ENCODE measurements around the gene CLDN17.
A peak's percentile ranks its signal among the peaks of the same experiment; 100 is the strongest.

CLDN17 gene, protein sequence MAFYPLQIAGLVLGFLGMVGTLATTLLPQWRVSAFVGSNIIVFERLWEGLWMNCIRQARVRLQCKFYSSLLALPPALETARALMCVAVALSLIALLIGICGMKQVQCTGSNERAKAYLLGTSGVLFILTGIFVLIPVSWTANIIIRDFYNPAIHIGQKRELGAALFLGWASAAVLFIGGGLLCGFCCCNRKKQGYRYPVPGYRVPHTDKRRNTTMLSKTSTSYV

DNA sequence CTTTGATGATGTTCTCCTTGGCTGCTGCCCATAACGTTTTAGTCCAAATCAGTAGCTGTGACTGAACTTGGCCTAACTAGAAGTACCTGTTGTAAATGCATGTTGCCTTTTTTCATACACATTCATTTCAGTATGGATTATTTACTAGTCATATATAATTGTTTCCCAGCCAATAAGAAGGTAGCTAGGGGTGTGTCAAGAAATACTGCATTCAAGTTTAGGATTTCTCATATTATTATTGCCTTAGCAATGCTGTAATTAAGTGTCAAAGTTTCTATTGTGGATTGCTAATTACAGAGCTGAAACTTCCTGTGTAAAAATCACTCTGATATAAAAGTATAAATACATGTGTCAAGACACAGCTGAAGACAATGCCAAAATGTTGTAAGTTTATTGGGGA, at the start of gene CLDN17:
Gene CLDN17, minus strand, starts transcription at position 101 of the 400 bp plus-strand sequence. CDS start 188 bp downstream, outside the sequence.
- no peak for DNase-seq (ENCODE audit: low read depth)

DNA sequence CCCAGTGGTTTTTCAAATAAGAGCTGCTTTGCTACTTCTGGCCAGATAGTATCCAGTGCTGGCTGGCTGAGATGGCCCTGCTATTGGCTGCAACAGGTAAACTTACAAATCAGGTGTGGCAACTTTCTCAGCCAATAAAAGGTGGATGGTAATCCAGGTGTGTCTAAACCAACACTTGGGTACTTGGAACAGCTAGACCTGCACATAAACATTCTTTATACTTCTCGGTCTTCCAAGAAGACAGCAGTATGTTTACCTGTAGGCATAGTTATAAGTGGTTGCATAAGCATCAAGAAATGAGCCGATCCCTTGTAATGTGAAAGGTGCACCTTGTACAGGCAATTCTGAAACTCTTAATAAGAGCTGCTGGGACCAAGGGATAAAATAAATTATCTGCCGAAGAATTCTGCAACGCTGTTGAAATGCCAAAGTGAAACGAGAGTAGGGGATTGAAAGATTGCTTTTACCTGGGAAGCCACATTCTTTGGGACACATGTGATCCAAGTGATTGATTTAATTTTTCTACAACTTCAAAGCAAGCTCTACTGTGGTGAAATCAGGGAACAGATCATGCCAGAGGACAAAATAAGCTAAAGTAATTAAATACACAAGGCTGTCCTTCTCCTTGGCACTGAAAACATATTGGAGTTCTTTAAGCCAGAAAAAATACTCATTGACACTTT, 49.6 kb upstream of the CLDN17 start, which contains the start of gene CLDN8:
Gene CLDN8, minus strand, starts transcription at position 57 of the 683 bp plus-strand sequence. CDS start 172 bp downstream, outside the sequence.
- no peak for DNase-seq (ENCODE audit: low read depth)

DNA sequence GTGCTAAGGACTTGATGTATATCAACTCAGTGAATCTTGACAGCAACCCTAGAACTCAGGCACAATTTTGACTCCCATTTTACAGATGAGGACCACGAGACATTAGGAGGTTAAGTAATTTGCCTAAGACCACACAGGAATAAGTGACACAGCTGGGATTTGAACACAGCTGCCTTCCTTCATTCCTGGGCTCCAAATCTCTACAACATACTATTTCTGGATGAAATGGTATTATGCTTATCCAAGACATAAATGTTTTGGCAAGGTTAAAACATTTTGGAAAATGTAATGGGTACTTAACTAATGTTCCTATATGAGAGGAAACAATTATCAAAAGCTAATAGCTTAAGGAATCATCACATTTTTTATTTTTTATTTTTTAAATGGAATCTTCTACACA, 44.5 kb upstream of the CLDN17 start:
- DNase-seq (ENCODE audit: low read depth) = no peak

DNA sequence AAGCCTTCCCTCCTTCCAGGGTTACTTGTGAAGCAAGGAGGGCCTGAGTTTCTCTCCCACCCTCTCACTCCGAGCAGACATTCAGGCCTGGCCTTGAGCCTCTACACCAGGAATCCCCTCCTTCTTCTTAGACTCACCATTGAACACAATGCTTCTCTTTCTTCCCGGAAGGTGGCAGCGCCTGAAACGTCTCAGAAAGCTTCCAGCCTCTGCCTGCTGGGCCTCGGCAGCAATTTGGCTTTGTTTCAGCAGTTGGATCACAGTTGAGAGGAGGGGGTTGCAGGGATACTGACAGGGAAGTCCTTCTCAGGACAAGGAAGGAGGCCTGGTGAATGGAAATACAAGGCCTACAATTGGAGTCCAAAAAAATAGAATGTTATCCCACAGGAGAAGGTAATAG, 43.0 kb upstream of the CLDN17 start:
- DNase-seq (ENCODE audit: low read depth) = no peak

DNA sequence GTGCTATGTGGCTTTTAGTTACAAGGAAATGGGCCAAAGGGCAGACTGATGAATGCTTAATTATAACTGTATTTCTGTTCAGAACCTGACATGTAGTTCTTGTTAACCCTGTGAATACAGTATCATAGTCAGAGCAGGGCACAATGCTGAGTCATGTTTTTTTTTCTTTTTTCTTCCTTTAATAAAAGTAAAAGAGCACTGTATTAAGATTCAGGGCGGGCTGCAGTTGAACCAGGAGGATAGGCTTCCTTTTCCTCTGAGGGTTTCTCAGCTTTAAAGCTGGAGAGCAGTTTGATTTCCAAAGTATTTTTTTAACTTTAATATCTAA, 40.6 kb upstream of the CLDN17 start:
- no peak for DNase-seq (ENCODE audit: low read depth)

DNA sequence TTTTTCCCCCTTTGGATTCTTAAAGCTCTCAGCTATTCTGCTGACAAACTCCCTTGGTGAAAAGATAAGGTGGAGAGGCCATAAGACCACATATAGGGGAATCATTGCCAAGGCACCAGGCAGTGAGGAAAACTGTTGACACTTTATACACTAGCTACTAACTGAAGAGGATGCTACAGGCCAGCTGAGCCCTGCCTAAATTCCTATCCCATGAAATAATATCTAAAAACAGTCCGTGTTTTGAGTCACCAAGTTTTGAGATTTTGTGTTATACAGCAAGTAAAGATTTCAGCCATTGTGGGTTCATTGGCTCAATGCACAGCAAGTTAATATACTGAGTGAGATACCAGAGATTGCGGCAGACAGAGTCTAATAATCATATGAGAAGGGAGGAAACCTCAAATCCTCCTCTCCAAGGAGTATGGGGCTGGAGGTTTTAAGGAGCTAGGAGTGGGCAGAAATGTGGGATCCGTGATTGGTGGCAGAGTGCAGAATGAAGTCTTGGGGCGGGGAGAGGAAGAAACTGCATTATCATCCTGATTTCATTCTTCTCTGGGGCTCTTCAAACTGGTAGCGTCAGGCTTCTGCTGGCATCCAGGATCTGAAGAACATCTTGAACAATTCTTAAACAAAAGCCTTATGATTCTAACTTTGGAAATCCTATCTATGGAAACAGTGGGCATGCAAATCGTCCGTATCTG, 40.1 kb upstream of the CLDN17 start:
- no peak for DNase-seq (ENCODE audit: low read depth)

DNA sequence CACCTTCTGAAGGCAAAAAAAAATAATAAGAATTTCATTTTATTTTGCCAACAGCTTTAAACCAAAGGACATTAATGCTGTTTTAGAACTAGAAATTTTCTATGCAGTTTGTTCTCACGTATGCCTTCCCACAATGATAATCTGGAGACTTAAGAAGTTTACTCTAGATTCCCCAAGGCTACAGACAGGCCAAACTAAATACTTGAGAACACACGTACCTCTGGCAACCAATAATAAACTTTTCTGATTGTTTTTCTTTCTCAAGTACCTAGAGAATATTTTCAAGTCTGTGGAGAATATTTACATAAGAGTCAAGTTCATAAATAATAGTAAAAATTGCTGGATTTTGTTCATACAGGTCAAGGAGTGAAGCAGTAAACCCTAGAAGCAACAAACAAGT, 33.4 kb upstream of the CLDN17 start:
- DNase-seq (ENCODE audit: low read depth) = no peak

DNA sequence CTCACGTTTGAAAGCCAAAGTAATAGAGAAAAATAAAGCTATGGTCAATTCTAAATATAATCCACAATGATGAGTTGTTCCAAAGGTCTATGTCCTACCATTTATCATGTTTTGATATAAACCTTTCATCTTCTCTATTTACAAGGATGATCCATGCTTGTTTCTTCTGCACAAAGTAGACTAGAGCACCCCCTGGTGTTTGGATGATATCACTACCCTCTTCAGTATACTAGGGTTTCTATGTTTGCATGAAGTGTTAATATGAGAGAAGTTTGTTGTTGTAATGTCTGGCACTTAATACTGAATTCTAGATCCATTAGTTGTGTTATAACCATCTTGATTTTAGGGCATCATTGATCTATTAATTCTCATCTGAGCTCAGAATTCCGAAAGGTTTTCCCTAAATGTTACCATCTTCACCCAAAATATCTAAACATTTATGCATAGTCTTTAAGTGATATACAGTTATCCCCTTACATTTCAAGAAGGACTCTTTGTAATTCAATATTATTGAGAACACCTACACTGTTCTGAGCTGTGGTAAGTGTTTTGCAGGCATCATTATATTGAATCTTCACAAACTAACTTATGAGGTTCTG, 28.2 kb upstream of the CLDN17 start:
- peak; percentile 31 for DNase-seq (ENCODE audit: low read depth)

DNA sequence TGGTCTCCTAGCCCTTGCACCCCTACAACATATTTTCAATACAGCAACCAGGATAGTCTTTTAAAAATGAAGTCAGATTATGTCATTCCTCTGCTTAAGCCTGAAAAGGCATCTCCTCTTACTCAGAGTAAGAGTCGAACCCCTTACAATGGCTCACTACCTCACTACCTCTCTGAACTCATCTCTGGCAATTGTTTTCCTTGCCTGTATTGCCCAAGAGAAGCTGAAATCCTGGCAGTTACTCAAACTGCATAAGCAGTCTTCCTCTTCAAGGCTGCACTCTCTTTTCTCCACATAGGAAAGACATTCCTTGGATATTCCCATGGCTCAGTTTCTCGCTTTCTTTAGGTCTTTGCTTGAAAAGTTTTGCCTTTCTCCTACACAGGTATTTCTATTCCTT, 26.6 kb upstream of the CLDN17 start:
- DNase-seq (ENCODE audit: low read depth) = no peak

DNA sequence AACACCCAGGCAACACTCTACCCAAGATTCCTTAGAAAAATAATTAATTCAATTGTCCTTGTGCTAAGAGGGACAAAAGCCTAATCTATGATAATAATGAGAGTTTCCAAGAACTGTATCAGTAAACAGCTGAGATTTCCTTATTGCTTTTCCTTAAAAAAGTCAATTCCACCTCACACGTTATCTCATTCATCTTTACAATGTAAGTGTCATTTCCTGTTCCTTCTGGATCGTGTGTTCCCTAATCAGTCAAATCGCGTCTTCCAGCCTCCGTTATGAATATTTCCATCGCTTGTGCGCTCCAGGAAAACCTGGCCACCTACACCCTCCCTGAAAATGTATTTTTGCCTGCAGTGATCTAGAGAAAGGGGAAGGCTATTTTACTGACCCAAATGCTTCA, 23.9 kb upstream of the CLDN17 start:
- no peak for DNase-seq (ENCODE audit: low read depth)

DNA sequence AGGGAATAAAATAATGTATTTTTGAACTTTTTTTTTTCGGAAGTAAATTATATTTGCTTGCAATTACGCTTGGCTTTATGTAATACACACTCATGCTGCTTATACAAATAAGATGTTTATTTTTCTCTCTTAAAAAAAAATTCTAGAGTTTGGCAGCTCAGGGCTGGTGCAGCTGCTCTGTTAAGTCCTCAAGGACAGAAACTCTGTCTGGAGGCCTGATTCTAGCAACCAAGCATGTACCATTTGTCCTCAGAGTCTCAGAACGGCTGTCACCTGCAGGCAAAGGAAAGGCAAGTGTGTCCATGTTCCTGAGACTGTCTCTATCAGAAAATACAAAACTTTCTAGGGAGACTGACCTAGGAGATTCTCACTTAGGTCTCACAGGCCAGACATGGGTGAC, 23.2 kb upstream of the CLDN17 start:
- no peak for DNase-seq (ENCODE audit: low read depth)

DNA sequence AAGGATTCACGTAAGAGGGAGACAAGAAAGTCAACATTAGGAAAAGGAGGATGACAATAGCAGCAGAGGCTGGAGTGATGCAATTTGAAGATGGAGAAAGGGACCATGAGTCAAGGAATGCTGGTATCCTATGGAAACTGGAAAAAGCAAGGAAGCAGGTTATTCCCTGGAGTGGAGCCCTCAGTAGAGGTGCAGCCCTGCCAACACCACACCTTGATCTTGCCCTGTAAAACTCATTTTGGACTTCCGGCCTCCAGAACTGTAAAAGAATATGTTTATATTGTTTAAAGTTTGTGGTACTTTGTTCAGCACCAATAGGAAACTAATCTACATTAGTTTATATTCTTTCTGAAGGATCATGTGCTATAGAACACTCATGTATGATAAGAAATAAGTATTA, 19.6 kb upstream of the CLDN17 start:
- no peak for DNase-seq (ENCODE audit: low read depth)

DNA sequence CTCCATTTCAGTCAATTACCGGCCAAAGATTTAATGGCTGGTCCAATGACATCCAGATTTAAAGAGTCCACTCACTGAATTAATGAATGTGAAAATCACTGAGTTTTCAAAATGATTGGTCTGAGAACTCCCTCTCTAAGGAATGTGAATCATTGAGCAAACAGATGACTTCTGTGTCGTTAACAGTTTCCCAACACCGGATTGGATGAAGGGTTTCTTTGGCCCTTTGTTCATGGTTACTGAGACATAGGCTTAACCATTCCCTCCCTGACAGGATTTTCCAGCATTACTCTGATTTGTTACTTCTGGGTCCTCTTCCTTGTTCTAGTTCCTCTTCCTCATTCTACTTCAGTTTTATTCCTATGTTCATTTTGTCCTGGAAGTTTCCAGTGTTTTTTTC, 1.5 kb upstream of the CLDN17 start:
- no peak for DNase-seq (ENCODE audit: low read depth)

DNA sequence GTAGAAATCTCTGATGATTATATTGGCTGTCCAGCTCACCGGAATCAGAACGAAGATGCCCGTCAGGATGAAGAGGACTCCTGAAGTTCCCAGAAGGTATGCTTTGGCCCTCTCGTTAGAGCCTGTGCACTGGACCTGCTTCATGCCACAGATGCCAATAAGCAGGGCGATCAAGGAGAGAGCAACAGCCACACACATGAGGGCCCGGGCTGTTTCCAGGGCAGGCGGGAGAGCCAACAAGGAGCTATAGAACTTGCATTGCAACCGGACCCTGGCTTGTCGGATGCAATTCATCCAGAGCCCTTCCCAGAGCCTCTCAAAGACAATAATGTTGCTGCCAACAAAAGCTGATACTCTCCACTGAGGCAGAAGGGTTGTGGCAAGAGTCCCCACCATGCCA, 434 bp downstream of the CLDN17 start:
- DNase-seq (ENCODE audit: low read depth) = no peak

DNA sequence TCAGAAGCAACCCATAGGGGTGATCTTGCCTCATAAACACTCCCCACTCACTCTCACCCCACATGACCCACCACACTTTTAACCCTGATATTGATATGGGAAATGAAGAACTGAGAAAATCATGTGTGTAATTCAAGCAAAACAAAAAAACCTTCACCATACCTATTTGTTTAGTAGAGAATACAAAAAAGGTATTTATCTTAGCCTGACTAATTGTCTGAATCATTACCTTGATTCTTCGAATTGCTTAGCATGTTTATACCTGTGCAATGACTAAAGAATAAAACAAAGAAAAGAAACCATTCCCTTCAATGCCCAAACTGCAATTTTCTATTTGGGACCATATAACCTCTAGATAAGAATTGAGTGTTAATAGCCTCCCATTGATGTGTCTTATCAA, 1.8 kb downstream of the CLDN17 start:
- DNase-seq (ENCODE audit: low read depth) = no peak

DNA sequence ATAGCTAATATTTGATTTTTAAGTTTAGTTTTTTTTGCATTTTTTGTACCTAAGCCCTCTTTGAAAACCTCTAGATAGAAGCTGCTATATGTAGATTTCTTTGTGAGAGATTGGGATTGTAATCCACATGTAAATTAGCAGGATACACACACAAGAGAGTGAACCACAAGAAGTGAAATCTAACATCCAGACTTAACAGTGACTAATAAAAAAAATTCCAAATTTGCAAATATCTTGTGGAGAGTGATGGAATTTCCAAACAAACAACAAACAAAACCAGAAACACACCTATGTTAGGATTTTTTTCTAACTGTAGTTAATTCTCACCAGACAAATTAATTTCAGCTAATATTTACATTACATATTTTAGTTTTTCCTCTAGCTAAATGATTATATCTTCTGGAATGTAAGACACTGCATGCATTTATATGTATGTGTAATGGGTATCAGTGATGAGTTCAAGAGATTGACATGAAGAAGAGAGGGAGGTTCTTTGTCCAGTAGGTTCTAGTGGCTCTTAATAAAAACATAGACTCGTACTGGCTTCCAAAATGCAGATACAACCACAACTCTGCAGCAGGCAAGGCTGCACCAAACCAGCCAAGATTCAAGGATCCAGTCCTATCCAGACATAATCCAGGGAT, 12.8 kb downstream of the CLDN17 start:
- DNase-seq (ENCODE audit: low read depth) = no peak

DNA sequence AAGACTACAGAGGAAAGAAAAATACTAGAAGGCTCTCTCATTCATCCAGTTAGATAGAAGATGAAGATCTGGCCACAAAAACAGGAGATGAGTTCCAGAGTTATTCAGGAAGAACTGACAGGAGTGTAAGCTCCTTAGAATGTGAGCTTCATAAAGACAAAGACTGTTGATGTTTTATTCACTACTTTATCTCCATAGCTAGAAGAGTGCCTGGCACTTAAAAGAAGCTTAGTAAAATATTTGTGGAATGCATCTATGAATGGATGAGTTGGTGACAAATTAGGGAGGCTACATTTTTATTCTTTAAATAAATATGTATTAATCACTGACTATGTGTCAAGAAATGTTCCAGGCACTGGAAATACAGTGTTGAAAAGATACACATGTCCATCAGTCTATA, 13.8 kb downstream of the CLDN17 start:
- DNase-seq (ENCODE audit: low read depth) = no peak

DNA sequence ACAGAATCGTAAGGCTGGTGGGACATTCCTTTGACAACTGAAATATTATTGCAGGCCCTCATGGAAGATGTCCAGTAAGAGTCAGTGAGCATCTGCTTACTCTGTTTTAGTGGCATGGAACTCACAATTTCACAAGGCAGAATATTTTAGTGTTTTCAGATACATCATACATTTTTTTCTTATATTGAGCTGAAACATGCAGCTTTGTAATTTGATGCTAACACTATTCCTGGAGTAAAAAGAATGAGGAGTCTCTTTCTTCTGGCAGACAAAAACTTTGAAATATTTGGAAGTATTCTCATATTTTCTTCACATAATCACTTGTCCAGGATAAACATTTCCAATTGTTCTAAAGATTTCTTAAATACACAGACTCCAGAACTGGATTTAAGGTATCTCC, 17.7 kb downstream of the CLDN17 start:
- no peak for DNase-seq (ENCODE audit: low read depth)

DNA sequence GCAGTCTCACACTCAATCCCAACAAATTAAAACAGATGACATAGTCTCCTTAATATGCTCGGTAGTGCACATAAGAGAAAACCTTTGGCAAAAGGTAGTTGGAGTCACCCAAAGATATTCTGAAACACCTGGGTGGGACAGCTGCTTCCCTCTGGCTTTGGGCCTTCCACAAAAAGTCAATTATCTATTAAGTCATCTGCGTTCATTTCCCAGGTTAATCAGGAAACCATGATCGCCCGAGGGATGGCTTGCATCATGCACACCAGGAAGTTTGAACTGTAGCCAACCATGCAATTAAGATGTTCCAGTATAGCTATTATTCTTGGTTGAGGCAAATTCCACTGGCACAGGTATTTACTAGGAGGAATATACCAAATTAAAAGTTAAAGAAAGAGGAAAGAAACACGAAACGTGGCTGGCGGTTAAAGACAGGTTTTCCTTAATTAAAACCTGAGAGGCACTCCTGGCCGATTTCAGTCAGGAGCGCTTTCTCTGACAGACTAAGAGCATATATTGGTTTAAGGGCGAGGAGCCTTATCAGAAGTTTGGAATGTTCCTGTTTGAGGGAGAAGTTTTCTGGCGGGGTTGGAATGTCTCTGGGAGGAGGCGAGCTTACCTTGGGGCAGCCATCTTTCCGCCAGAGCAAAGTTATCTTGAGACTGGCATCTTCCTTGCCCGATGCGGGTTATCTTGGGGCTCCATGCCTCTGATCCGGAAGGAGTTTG, 19.9 kb downstream of the CLDN17 start:
- DNase-seq (ENCODE audit: low read depth) = no peak

DNA sequence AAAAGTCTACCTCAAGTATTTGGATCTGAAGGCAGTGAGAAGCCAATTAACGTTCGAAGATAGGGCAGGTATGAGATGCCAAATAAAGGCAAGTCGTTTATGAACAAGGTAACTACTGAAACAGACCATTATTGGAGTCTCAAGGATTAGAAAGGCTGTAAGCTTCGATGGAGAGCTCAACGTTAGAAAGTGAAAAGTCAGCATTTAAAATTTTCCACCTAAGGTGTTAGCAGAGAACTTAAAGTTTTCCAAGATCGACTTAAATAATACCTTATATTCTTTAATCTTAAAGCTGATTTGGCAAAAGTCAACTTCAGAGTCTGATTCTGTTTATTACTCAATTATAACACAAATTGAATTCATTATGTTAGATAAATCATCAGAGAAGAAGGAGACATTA, 28.1 kb downstream of the CLDN17 start:
- DNase-seq (ENCODE audit: low read depth) = no peak

DNA sequence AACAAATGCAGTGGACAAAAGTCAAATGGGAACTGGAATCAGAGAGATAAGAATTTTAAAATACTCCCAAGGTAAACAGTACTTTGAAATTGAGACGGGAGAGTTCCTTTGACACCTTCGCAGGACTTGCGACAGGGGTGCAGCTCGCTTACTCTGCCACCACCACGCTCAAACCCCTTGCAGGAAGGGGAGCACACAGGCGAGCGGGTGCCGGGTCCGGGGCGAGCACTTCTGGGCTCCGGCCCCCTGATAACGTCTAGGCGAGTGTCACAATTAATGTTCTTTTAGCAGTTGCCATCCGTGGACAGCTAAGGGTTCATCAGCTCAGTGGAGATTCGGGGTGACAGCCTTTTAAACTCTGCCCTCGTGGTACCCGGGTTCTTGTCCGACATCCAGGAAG, 37.4 kb downstream of the CLDN17 start:
- no peak for DNase-seq (ENCODE audit: low read depth)

DNA sequence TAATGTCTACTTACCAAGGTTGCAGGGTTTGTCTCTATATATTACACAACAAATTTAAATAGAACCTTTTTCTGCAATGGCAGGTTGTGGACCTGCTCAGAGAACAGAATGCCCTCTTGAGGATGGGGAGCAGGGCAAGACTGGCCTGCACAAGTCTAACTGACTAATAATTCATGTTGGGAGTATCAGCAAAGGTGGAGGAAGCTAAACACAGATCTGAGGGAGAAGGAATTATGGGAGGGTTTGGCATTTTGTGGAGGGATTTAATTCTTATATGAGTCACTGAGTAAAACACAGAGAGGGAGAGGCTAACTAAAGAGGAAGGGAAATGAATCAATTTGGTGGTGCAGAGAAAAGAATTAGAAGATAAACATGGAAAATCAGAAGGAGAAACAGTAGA, 40.0 kb downstream of the CLDN17 start:
- DNase-seq (ENCODE audit: low read depth) = no peak

Measured in CMK (cell line).